ENCODE data around the gene GPR146. TPM values are rescaled to one million over a fixed set of nuclear protein-coding genes. Genes with fewer than 3 reads are reported as not detected.

GPR146 gene
- total and polyA plus RNA-seq, 2 of the 8 experiments (the other 6 are each of a cell fraction or from before 2014, with no cell fraction given), result 1.8 to 2.7 TPM

GRCh38 chr7:1057416-1058291, 13.3 kb downstream of the GPR146 start:
- Histone ChIP-seq H3K9ac (replicated peaks in 1 of 4; ENCODE audit: extremely low read depth in 1 of 4, low read depth in 3 of 4, low read length in 3 of 4) (no peak overlapping the region), H3K23ac (ENCODE audit: insufficient read length) (no peak overlapping the region), H3K18ac (ENCODE audit: extremely low read depth, low read length) (no peak overlapping the region), H3K79me1 (ENCODE audit: low read depth, low read length) (peaks cover 3% of the 10 kb centered on the region; the same call in 1 of the 2 replicates), H2BK120ac (replicated peaks; ENCODE audit: low read depth, low read length) (no peak overlapping the region), H4K5ac (ENCODE audit: insufficient read length, low read depth, low read length) (no peak overlapping the region), H4K20me1 (replicated peaks in 1 of 2; ENCODE audit: control insufficient read depth in 1 of 2, insufficient read depth in 2 of 2, low read length in 2 of 2) (peaks cover 0 to 5% of the 10 kb centered on the region in 2 experiments), H3K27ac (ENCODE audit: low read depth, low read length) (no peak overlapping the region), H2AFZ (ENCODE audit: low read length) (no peak overlapping the region), H3K23me2 (ENCODE audit: low read depth, low read length) (no peaks in the 10 kb centered on the region; the same call in 1 of the 2 replicates), H4K8ac (ENCODE audit: extremely low read depth, insufficient read depth, low read length) (no peak overlapping the region), H2BK5ac (ENCODE audit: low read depth, low read length) (no peak overlapping the region; the same call in 1 of the 2 replicates), H2AK5ac (ENCODE audit: low read depth, low read length) (no peak overlapping the region), H2BK12ac (ENCODE audit: low read depth, low read length) (no peak overlapping the region), H3K14ac (ENCODE audit: insufficient read length) (no peak overlapping the region), H3K4me2 (ENCODE audit: insufficient read depth in 1 of 2, low read depth in 2 of 2, low read length in 2 of 2) (no peak overlapping the region), H2BK15ac (ENCODE audit: low read length) (no peak overlapping the region), H3K4ac (replicated peaks; ENCODE audit: insufficient read length, low read depth, low read length) (no peak overlapping the region), H4K91ac (replicated peaks; ENCODE audit: insufficient read length, low read length) (no peak overlapping the region), H3K9me3 (ENCODE audit: insufficient read depth in 2 of 2, low read depth in 1 of 2, low read length in 1 of 2) (no peaks in the 10 kb centered on the region), H3K4me1 (replicated peaks in 1 of 4; ENCODE audit: control insufficient read depth in 3 of 4, insufficient read depth in 4 of 4, low read length in 3 of 4) (peaks cover 1 to 30% (median 18%) of the 10 kb centered on the region in 4 experiments), H3K56ac (replicated peaks; ENCODE audit: insufficient read length, low read depth, low read length) (no peak overlapping the region), H3K4me3 (ENCODE audit: extremely low read depth in 1 of 4, insufficient read depth in 2 of 4, low read depth in 3 of 4, low read length in 4 of 4) (no peak overlapping the region), H3K27me3 (replicated peaks in 1 of 4; ENCODE audit: control insufficient read depth in 3 of 4, extremely low read depth in 1 of 4, insufficient read depth in 3 of 4, low read length in 3 of 4) (no peaks in the 10 kb centered on the region), H3K79me2 (ENCODE audit: control insufficient read depth in 1 of 2, insufficient read depth in 2 of 2, low read length in 2 of 2) (no peaks in the 10 kb centered on the region), H3K36me3 (ENCODE audit: control insufficient read depth in 2 of 4, insufficient read depth in 4 of 4, low read length in 3 of 4) (peaks cover 0 to 11% (median 0%) of the 10 kb centered on the region in 4 experiments; a peak in 1 of 8 replicates), H2BK20ac (ENCODE audit: low read length) (no peak overlapping the region)
- 95% methylated on average over 47 of the region's 62 CpGs; no CpG with 5 or more reads in 1 of the 2 experiments for WGBS, 2 experiments (ENCODE audit: extremely low coverage in 1 of 2, insufficient coverage in 1 of 2, insufficient read length in 1 of 2, insufficient replicate concordance in 2 of 2, low coverage in 1 of 2, low lambda C conversion rate in 2 of 2, missing lambda C conversion rate in 1 of 2)
- FAIRE-seq (no peak), DNase-seq (ENCODE audit: low read depth in 1 of 2, low spot score in 2 of 2) (no peak)
- ChIA-PET CTCF (ENCODE audit: partially characterized antibody) (interaction anchor here (0.6 to 8.1 kb wide), 10 partner anchors 8 to 113 kb away, joined by 3 to 76 read pairs (median 5); partner anchors contain the start of gene GPR146), POLR2A (ENCODE audit: partially characterized antibody) (interaction anchor here (1.3 to 1.9 kb wide), 2 partner anchors 13 to 15 kb away, joined by 3 to 8 read pairs; partner anchors contain the start of gene GPR146)
- TF ChIP-seq CBX5 (IDR thresholded peaks at IDR 0.05; ENCODE audit: low read depth, low read length) (no peak), CBX8 (IDR thresholded peaks at IDR 0.05; ENCODE audit: borderline replicate concordance, low read depth, low read length) (no peak), KDM5A (IDR thresholded peaks at IDR 0.05; ENCODE audit: low read length) (no peak)

Data from H1 (cell line).